GM19467 (cell line): Measurements from ENCODE around the gene RNF157.
"Not testable (repeated sequence)": the region's sequence is repeated elsewhere in the genome, so short reads cannot be mapped to it uniquely, and the experiment has no call there.

ENCODE experiments used
- ATAC-seq: cut with Tn5 transposase; IDR thresholded peaks from one replicate; pipeline ENCODE4 v1.9.1; 2021; ENCODE audit warnings: mild to moderate bottlenecking, moderate library complexity; ENCODE audit not compliant: unreplicated experiment

The RNF157 gene

GRCh38 chr17:76236603-76237002 is 3.7 kb downstream of the RNF157 start:
- ATAC-seq, result no peak

DNA sequence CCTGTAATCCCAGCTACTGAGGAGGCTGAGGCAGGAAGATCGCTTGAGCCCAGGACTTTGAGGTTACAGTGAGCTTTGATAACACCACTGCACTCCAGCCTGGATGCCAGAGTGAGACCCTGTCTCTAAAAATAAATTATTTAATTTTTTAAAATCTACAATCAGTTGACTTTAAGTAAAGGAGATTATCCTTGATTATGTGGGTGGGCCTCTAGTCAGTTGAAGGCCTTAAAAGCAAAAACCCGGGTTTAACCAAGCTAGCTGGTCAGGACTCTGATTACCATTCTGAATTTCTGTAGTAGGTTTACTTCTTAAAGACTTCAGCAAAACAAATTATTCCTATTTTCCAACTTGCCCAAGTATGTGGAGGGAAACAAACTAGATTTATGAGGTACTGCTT is 4.4 kb downstream of the RNF157 start:
- ATAC-seq, result no peak

GRCh38 chr17:76234354-76234679 is 6.0 kb downstream of the RNF157 start:
- ATAC-seq, result no peak

GRCh38 chr17:76233588-76234353 is 6.5 kb downstream of the RNF157 start:
- no peak for ATAC-seq

DNA sequence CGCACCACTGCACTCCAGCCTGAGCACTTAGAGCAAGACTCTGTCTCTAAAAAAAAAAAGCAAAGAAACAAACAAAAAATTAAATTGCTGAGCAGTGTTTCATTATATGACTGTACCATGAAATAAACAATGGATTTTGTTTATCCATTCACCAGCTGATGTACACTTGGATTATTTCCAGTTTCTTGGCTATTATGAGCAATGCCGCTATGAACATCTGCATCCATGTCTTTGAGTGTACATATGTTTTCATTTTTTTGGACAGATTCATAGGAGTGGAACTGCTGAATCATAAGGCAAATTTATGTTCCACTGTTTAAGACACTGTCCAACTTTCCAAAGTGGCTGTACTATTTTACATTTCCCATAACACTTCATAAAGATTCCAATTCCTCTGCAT is 8.0 kb downstream of the RNF157 start:
- no peak for ATAC-seq

GRCh38 chr17:76226749-76227148 is 13.5 kb downstream of the RNF157 start:
- ATAC-seq, result not testable (repeated sequence)

DNA sequence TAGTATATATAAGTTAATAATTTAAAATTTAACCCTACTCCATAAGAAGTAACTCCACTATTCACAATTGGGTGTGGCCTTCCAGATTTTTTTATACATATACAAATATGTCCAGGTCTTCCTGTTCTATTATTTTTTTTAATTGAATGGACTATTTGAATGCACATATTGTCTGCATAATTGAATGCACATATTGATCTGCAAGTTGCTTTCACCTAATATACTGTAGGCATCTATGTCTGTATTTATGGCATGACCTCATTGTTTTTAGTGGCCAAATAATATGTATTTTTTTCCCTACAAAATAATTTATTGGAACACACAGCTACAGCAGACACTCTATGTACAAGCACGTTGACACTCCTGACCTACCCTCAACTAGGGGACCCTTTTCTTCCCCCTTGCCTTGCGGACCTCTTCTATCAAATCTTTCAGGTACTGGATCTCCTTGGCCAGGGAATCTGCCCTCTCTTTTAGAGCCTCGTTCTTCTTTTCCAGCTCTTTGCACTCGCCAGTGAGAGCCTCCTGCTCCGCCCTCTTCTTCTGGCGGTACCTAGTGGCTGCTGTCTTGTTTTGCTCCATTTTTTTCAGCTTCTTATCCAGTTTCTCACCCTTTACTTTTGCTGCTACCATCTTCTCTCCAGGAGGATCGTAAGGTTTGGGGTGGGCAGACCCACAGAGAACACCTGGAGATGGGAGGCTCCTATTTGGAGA is 14.8 kb downstream of the RNF157 start:
- ATAC-seq, result not testable (repeated sequence)

- ATAC-seq, result no peak
Measured at GRCh38 chr17:76223802-76224201, 16.5 kb downstream of the RNF157 start.

DNA sequence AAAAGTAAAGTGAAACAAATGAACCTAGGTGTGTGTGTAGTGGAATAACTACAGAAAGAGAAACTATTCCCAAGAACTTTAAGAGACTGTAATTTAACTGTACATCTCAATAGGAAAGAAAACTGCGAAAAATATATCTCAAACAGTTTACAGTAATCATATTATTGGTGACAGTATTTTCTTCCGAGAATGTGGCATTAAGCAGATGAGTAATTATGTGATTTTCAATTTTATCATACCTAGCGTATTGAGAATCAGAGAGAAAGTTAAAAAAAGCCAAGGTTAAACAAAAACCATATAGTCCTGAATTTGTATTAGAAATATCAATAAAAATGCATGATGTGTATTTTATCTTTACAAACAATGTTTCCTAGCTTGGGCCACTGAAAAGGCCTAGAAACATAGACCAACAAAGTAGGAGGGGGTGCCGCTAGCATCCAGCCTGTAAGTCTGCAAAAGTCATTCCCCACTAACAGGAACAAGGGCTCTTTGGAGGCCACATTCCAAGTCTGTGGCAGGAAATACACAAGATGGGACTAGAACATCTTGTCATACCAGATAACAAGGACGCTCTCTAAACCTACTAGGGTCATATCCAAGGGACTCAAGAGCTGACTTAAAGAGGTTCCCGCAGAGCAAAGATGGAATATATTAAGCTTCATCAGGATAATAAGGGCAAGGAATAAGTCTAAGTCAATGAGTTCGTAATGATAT is 20.5 kb downstream of the RNF157 start:
- ATAC-seq, result no peak

DNA sequence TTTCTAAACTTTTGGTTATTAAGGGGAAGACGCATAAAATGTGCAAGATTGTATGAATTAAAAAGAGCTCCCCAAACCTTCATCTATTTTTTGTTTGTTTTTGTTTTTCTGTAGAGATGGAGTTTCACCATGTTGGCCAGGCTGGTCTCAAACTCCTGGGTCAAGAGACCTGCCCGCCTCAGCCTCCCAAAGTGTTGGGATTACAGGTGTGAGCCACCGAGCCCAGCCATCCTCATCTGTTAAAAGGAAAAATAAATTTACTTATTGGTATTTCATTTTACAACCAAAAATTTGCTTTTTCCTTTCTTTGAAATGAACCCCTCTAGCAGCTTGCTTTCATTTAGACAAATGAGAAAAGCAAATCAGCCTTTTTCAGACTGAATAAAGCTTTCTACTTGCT is 23.2 kb downstream of the RNF157 start:
- no peak for ATAC-seq

- ATAC-seq, result no peak
Measured at GRCh38 chr17:76213491-76213890, 26.8 kb downstream of the RNF157 start.

GRCh38 chr17:76208120-76208519 is 32.2 kb downstream of the RNF157 start:
- ATAC-seq, result no peak

DNA sequence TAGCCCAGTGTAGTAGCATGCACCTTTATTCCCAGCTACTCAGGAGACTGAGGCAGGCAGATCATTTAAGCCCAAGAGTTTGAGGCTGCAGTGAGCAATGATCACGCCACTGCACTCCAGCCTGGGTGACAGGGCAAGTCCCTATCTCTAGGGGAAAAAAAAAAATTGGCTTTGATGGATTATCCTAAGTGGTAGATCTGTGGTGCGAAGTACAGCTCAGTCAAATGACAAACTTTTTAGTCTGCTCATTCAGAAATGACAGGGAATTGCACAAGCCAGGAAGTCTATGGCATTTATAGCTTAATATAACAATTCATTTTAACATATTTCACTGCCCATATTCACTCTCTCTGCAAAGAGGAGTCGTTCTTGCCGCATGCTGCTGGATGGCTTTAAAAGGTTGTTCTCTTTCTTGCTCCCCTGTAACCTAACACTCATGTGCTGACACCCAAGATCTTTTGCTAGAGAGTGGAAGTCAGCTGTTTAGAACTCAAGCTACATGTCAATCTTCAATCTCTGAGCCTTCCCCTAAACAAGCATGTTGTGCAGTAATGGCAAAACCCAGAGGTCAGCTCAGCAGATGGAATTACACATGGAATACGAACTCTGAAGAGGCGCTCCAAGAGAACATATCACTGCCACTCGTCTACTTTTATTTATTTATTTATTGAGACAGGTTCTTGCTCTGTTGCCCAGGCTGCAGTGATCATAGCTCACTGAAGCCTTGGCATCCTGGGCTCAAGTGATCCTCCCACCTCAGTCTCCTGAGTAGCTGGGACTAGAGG is 32.8 kb downstream of the RNF157 start:
- ATAC-seq, result no peak

GRCh38 chr17:76205542-76206144 is 34.6 kb downstream of the RNF157 start:
- not testable (repeated sequence) for ATAC-seq

DNA sequence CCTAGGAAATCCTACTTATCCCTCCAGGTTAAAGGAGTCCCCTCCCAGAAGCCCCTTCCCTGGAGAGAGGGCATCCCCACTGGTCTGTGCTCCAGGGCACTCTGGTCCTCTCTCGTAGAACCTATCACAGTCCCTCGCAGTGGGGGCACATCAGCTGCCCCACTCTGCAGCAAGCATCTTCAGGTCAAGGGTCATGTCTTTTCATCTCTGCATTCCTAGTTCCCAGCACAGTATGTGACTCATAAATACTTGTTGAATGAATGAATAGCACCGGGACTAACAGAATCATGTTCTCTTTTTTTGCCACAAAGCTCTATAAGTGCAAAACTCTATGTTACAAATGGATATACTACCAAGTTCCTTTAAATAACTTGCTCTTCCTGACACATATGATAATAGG is 36.0 kb downstream of the RNF157 start:
- no peak for ATAC-seq

DNA sequence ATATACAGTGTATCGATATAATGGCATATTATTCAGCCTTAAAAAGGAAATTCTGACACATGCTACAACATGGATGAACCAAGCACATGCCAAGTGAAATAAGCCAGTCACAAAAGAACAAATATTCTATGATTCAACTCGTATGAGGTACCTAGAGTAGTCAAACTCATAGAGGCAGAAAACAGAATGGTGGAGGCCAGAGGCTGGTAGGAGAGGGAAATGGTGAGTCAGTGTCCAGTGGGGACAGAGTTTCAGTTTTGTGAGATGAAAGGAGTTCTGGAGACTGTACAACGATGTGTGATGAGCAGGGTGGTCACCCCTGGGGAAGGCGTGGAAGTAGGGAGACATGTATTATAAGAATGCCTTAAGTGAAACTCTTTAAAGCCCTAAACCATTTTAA is 39.9 kb downstream of the RNF157 start:
- ATAC-seq, result no peak

DNA sequence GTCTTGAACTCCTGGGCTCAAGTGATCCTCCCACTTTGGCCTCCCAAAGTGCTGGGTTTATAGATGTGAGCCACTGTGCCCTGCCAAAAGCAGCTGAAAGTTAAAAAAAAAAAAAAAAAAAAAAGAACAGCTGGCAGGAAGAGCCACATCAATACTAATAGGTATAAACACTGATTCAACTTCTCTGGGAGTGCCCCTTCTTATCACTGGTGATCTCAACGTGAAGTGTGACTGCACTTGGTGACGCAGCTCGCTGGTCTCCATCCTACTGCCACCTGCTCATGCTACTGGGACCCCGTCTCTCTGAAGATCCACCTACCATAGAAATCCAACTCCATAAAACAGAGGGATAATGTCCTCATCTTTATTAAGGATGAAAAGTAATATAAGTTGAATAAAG is 40.8 kb downstream of the RNF157 start:
- no peak for ATAC-seq

DNA sequence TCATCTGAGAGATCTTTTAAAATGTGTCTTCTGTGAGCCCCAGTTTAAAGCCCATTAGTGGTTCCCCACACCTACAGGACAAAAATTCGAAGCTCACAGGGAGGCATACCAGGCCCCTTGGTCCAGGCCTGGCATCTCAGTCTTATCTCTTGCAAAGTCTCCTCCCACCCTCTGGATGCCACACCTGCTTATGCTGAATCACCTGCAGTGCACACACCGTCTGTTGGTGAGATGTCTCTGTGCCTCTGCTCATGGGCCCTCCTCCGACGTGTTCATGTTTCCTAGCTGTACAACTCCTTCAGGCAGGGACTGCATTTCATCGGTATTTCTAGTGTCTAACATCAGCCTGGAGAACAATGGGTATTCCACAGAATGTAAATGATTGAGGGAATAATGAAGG is 41.6 kb downstream of the RNF157 start:
- ATAC-seq, result no peak

DNA sequence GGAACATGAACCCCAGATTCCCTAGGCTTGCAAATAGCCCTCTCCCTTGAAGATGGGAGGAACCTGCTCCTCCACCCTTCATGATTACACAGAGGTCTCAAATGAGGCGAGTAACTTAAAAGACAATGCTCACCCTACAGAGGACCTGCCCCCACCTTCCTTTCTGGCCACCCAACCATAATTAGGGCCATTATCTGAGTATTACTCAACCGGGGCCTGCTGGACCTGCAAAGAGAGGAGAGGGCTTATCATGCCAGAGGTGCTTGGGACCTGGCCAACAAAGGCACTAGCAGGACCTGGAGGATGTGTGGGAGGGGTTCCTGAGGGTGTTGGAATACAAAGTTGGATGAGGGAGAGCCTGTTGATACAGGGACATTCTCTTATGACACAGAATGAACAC is 42.4 kb downstream of the RNF157 start:
- ATAC-seq, result no peak

- ATAC-seq, result no peak
Measured at GRCh38 chr17:76196675-76197074, 43.6 kb downstream of the RNF157 start.
